Panc1 (cell line): ENCODE measurements around the gene TRABD2B. TPM values are rescaled to one million over a fixed set of nuclear protein-coding genes. Genes with fewer than 3 reads are reported as not detected.

Source experiments
- ATAC-seq: fragments of 200-7000 bp; cut with Tn5 transposase; 2 replicates; pipeline ENCODE4 v1.9.1; 2020; ENCODE audit warnings: mild to moderate bottlenecking, moderate library complexity
- BruUV-seq: library from RNA; stranded (reverse); fragments of 400-500 nt; replicated peaks from 2 replicates; lab custom pipeline; 2021; lab: Mats Ljungman, UMichigan
- CTCF ChIA-PET: fragments of 300-600 bp; sonication (Branson Sonifier 250); formaldehyde crosslinking; loops from one replicate; lab custom pipeline; 2022; ENCODE audit warnings: antibody characterized with exemption; lab: Charles Lee
- POLR2A ChIA-PET: fragments of 300-600 bp; sonication (Branson Sonifier 250); formaldehyde crosslinking; loops from one replicate; lab custom pipeline; 2022; ENCODE audit warnings: antibody characterized with exemption; lab: Charles Lee
- DNase-seq: peaks from one replicate; pipeline ENCODE4 v3.0.0-alpha.2; 2010; ENCODE audit warnings: low read depth, low spot score
- H3K27ac ChIP-seq: 2 replicates; pipeline ENCODE4 v1.5.1; 2011; ENCODE audit warnings: mild to moderate bottlenecking, low read length, inconsistent platforms
- H3K27me3 ChIP-seq: fragments of 200-500 bp; sonication (Bioruptor generic); 2 replicates; pipeline ENCODE4 v1.6.0; 2014; ENCODE audit warnings: low read length, inconsistent platforms; ENCODE audit not compliant: control insufficient read depth, insufficient read depth
- H3K36me3 ChIP-seq: fragments of 200-500 bp; sonication (Bioruptor generic); 2 replicates; pipeline ENCODE4 v1.5.1; 2014; ENCODE audit warnings: inconsistent platforms, mild to moderate bottlenecking, low read length, moderate library complexity; ENCODE audit not compliant: control insufficient read depth, insufficient read depth
- H3K4me1 ChIP-seq: 2 replicates; pipeline ENCODE4 v1.5.1; 2011; ENCODE audit warnings: inconsistent platforms, mild to moderate bottlenecking, low read length, moderate library complexity; ENCODE audit not compliant: control insufficient read depth, insufficient read depth
- H3K4me3 ChIP-seq, 2 experiments: 2 replicates each; pipeline ENCODE4 v1.5.1; 2011 to 2012; ENCODE audit warnings: low read depth in 2 of 2, low read length in 2 of 2, mild to moderate bottlenecking in 2 of 2, inconsistent platforms in 1 of 2, moderate library complexity in 1 of 2
- H3K9me3 ChIP-seq: fragments of 200-500 bp; sonication (Bioruptor generic); 2 replicates; pipeline ENCODE4 v1.5.1; 2014; ENCODE audit warnings: low read depth, mild to moderate bottlenecking, inconsistent platforms, low read length, moderate library complexity; ENCODE audit not compliant: control insufficient read depth, insufficient read depth
- CTCF ChIP-seq: fragments of 450-650 bp; IDR thresholded peaks from 2 replicates; pipeline ENCODE4 v1.5.1; 2017; ENCODE audit warnings: mild to moderate bottlenecking
- POLR2AphosphoS5 ChIP-seq: IDR thresholded peaks from 2 replicates; pipeline ENCODE4 v1.6.1; 2012; ENCODE audit warnings: mild to moderate bottlenecking, low read depth, low read length, moderate library complexity
- REST ChIP-seq, 2 experiments: IDR thresholded peaks; 2 replicates each; pipeline ENCODE4 v1.6.1; 2011 to 2012; ENCODE audit warnings: low read depth in 2 of 2, control low read depth in 1 of 2, low read length in 1 of 2, mild to moderate bottlenecking in 1 of 2, moderate library complexity in 1 of 2; ENCODE audit not compliant: insufficient read depth in 1 of 2
- SIN3A ChIP-seq: IDR thresholded peaks from 2 replicates; pipeline ENCODE4 v1.6.1; 2012; ENCODE audit warnings: low read depth, mild to moderate bottlenecking, low read length, moderate library complexity, borderline replicate concordance; ENCODE audit not compliant: insufficient read depth
- TCF7L2 ChIP-seq: IDR thresholded peaks from 2 replicates; pipeline ENCODE4 v1.6.1; 2011; ENCODE audit warnings: mild to moderate bottlenecking, low read depth, low read length, inconsistent platforms
- in situ Hi-C: cut with HindIII; loops from 2 replicates; pipeline ENCODE4 v1.10.0; 2016; ENCODE audit warnings: low sequenced_read_pairs, low pct_unique_long_range_greater_than_20kb
- intact Hi-C: fragments of 100-400 bp; cut with micrococcal nuclease; formaldehyde crosslinking; loops from one replicate; pipeline ENCODE4 v1.10.0; 2022; ENCODE audit not compliant: unreplicated experiment
- total RNA-seq: library from RNA; stranded (reverse); gene quantifications from one replicate; pipeline ENCODE4 v1.2.1, GENCODE V29; 2021; ENCODE audit not compliant: unreplicated experiment

Gene TRABD2B
- total RNA-seq, 1 experiment from 2014 or later: not detected

GRCh38 chr1:48038270-48038767, 41.1 kb upstream of the TRABD2B start:
- Histone ChIP-seq H3K36me3 (no peaks in the 10 kb centered on the region), H3K4me1 (no peaks in the 10 kb centered on the region), H3K27me3 (no peaks in the 10 kb centered on the region; the same call in 1 of the 2 replicates), H3K27ac (no peak overlapping the region), H3K4me3 (no peak overlapping the region), H3K9me3 (no peaks in the 10 kb centered on the region)
- BruUV-seq: no TSS peak
- in situ Hi-C loops (no loop called here), intact Hi-C loops (no loop called here)
- DNase-seq: no peak
- TF ChIP-seq CTCF: no peak
- TF ChIP-seq POLR2AphosphoS5: no peak
- no peak for TF ChIP-seq SIN3A
- TF ChIP-seq TCF7L2: no peak
- TF ChIP-seq REST (IDR thresholded peaks at IDR 0.05; ENCODE audit: insufficient read depth in 1 of 2, low read depth in 2 of 2, low read length in 1 of 2): no peak
- ATAC-seq: no peak
- CTCF ChIA-PET: interaction anchor here (0.6 kb wide), 1 partner anchor 41 kb away, joined by 4 read pairs; the partner anchor contains the start of gene TRABD2B
- POLR2A ChIA-PET: no interaction called here

GRCh38 chr1:48036710-48037355, 39.6 kb upstream of the TRABD2B start:
- no peak for DNase-seq

More at GRCh38 chr1:48036710-48037355, 39.6 kb upstream of the TRABD2B start:
- no peak overlapping the region for H3K27ac ChIP-seq
- no peaks in the 10 kb centered on the region; the same call in 1 of the 2 replicates for H3K27me3 ChIP-seq
- H3K9me3 ChIP-seq: no peaks in the 10 kb centered on the region
- H3K4me3 ChIP-seq: no peak overlapping the region
- H3K4me1 ChIP-seq: no peaks in the 10 kb centered on the region
- POLR2A ChIA-PET: no interaction called here
- no TSS peak for BruUV-seq
- no peak for ATAC-seq
- H3K36me3 ChIP-seq: no peaks in the 10 kb centered on the region
- no peak for TF ChIP-seq CTCF
- no peak for TF ChIP-seq SIN3A
- TF ChIP-seq REST (IDR thresholded peaks at IDR 0.05; ENCODE audit: insufficient read depth in 1 of 2, low read depth in 2 of 2, low read length in 1 of 2): no peak
- no peak for TF ChIP-seq POLR2AphosphoS5
- no peak for TF ChIP-seq TCF7L2
- CTCF ChIA-PET: no interaction called here
- intact Hi-C loops: no loop called here
- in situ Hi-C loops: no loop called here
